GM18907 (cell line): ENCODE measurements around the gene MICU1.
"Not testable (repeated sequence)": the region's sequence is repeated elsewhere in the genome, so short reads cannot be mapped to it uniquely, and the experiment has no call there.

Experiments used
- ATAC-seq: cut with Tn5 transposase; IDR thresholded peaks from one replicate; pipeline ENCODE4 v1.9.1; 2021; ENCODE audit warnings: mild to moderate bottlenecking, moderate library complexity; ENCODE audit not compliant: unreplicated experiment

MICU1 gene

DNA sequence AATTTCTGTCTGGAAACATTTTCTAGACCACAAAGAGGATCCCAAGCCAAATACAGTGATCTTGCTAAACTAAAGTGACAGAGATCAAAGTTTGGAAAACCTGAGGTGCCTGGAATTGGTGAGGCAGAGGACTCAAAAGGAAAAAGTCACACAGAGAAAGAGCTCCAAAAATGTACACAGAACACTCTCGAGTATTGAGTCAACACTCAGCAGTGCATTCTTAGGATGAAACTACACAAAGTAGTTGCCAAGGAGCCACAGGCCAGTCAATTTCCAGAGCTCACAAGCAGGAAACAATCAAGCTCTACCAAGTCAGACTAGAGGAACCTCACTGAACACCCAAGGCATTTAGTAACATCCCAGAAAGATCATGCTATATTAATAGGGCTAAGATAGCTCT is 61.3 kb downstream of the MICU1 start:
- no peak for ATAC-seq

GRCh38 chr10:72563327-72563932 is 62.4 kb downstream of the MICU1 start:
- peak; percentile 63 for ATAC-seq

DNA sequence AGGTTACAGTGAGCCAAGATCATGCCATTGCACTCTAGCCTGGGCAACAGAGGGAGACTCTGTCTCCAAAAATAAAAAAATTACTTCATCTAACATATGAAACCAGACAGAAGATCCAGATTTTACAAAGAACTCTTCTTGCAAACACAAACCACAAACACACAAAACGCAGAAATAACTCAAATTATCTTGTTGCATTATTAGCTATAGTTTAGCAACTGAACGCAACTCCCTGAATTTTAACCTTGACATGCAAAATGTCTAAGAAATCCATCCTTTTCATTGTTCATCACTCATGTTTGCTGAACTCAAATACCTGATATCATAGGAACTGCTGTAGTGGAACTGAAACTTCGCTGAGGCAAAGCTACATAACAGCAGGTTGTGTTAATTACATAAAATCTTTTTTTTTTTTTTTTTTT is 64.1 kb downstream of the MICU1 start:
- peak; percentile 56 for ATAC-seq

- ATAC-seq, result no peak
These were observed 68.5 kb downstream of the MICU1 start for GRCh38 chr10:72557362-72557761.

DNA sequence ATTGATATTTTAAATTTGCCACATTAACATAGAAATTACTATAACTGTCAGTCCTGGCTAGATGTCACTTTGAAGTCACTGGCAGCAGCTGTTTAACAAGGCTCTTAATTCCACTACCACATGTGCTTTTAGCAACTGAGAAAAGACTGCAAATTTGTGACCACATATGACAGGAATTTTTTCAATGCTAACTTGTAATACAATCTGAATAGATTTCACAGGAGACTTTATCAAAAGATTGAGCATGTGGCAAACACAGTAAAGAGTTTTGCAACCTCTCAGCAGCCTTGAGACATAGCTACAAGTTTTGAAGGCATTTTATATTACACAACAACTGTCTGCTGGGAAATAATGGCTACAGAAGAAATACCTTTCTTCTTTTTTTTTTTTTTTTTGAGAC is 73.0 kb downstream of the MICU1 start:
- ATAC-seq, result no peak

- ATAC-seq, result no peak
These were observed 75.6 kb downstream of the MICU1 start for GRCh38 chr10:72550239-72550638.

- ATAC-seq, result no peak
These were observed 80.3 kb downstream of the MICU1 start for GRCh38 chr10:72545546-72545945.

DNA sequence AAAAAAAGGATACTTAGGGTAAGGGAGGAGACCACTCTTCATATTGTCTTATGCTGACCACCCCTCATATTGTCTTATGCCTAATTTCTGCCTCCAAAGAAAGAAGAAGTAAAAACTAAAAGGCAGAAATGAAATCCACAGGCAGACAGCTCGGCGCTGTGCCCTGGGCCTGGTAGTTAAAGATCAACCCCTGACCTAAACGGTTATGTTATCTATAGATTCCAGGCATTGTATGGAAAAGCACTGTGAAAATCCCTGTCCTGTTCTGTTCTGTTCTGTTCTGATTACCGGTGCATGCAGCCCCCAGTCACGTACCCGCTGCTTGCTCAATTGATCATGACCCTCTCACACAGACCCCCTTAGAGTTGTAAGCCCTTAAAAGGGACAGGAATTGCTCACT is 82.0 kb downstream of the MICU1 start:
- not testable (repeated sequence) for ATAC-seq

GRCh38 chr10:72542396-72542815 is 83.5 kb downstream of the MICU1 start:
- ATAC-seq, result no peak

DNA sequence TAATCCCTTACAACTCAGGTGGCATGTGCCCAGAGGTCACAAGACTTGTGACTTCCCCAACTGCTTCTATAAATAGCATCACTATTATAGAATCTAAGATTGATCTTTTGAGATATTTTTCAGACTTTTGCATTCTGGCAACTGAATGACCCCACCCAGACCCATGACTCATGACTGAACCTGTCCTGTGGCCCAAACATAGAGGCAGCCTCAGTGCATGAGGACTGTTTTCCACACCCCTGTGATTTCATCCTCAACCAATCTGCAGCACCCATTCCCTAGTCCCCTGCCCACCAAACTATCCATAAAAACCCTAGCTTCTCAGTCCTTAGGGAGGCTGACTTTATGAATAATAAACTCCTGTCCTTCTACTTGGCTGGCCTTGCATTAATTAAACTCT is 84.5 kb downstream of the MICU1 start:
- no peak for ATAC-seq

DNA sequence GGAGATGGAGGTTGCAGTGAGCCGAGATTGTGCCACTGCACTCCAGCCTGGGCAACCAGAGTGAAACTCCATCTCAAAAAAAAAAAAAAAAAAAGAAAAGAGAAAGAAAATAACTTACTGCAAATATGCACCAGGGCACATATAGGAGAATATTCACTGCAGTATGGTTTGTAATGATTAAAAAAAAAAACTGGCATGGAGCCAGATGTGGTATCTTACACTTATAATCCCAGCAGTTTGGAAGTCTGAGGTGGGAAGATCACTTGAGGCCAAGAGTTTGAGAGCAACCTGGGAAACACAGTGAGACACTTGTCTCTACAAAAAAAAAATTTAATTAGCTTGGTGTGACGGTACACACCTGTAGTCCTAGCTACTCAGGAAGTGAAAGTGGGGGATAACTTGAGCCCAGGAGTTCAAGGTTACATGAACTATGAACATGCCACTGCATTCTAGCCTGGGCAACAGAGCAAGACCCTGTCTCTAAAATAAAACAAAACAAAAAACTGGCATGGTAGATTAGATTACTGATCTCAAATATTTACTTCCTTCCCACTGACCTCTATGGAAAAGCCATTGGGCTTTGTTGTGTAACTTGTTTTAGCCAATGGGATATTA is 85.6 kb downstream of the MICU1 start:
- no peak for ATAC-seq

DNA sequence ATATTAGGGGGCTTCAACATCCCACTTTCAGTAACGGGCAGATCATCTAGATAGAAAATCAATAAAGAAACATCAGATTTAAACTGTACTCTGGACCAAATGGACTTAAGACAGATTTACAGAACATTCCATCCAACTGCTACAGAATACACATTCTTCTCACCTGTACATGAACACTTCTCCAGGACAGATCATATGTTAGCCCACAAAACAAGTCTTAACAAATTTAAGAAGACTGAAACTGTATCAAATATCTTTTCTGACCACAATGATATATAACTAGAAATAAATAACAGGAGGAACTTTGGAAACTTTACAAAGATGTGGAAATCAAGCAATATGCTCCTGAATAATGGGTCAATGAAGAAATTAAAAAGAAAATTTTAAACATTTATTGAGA is 86.7 kb downstream of the MICU1 start:
- ATAC-seq, result no peak

GRCh38 chr10:72525689-72526088 is 100.2 kb downstream of the MICU1 start:
- ATAC-seq, result no peak

DNA sequence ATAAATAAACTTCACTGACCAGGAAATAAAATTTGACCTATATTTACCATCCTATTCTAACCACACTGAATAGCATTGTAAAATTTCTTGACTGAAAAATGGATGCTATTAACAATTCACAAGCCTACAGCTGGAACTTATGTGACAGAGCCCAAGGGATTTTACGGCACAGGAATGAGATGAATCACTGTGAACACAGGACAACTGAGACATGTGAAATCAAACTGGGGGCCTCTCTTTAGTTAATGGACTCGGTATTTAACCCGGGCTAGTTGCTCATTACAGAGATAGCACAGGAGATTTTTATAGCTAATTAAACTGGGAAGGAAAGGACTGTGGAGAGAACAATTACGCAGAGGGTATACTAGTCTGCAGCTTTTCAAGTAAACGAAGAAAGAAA is 100.6 kb downstream of the MICU1 start:
- no peak for ATAC-seq

DNA sequence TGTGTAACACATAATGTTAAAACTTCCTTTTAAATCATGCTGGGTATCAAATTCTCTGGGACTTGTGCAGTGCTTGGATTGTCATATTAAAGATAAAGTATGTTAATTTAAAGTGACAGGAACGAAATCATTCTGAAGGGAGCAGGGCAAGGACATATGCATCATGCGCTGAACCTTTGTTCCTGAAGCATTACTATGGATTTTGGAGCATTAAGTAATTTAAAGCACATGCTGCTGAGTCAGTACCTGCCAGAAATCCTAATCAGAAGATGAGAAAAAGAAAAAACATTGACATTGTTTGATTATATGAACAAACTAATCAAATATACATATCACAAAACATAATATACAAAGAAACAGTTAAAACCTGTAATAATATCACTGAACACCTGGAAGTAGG is 101.4 kb downstream of the MICU1 start:
- ATAC-seq, result no peak

DNA sequence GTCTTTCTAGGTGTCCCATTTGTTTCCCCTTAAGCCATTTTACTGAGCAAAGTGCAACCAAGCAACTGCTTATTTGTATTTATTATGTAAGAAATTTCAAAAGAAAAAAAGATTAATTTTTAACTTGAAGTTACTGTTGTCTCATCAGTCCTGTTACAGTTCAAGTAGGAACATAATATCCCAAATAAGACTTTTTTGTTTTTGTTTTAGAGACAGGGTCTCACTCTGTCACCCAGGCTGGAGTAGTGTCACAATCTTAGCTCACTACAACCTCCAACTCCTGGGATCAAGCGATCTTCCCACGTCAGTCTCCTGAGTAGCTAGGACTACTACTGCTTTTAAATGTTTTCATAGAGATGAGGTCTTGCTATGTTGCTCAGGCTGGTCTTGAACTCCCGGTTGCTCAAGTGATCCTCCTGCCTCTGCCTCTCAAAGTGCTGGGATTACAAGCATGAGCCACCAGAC is 101.9 kb downstream of the MICU1 start:
- no peak for ATAC-seq

- no peak for ATAC-seq
These were observed 102.8 kb downstream of the MICU1 start for GRCh38 chr10:72523062-72523461.

- no peak for ATAC-seq
These were observed 108.6 kb downstream of the MICU1 start for GRCh38 chr10:72517244-72517643.

- no peak for ATAC-seq
These were observed 110.4 kb downstream of the MICU1 start for GRCh38 chr10:72515455-72515854.

DNA sequence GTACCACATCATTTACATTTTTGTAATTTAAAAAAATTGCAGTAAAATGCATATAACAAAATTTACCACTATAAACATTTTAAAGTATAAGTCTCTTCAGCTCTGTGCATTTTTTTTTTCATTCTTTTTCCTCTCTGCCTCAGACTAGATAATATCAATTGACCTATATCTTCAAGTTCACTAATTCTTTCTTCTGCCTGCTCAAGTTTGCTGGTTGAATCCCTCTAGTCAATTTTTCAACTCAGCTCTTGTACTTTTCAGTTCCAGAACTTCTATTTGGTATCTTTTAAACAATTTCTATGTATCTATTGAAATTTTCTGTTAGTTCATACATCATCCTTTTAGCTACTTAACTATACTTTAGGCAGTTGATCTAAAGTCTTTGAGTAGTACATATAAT is 112.0 kb downstream of the MICU1 start:
- no peak for ATAC-seq

- ATAC-seq, result no peak
These were observed 114.4 kb downstream of the MICU1 start for GRCh38 chr10:72511459-72511858.

DNA sequence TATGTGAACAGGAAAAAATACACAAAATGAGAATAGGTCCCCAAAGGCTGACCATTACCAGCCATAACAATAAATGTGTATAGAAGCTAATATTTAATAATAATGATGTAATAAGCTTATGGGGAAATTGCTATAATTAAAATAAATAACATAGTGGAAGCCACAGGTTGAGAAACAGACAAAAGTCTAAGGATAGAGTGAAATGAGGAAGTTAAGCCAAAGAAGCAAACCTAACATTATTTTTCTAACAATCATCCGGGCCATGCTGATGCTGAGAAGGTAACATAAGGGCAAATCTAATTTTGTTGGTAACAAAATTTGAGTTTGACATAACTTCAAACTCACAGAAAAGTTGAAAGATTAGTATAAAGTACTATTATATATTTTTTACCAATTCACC is 115.9 kb downstream of the MICU1 start:
- ATAC-seq, result no peak
